ENCODE data around the gene PROSER2.
"Not testable (repeated sequence)": the region's sequence is repeated elsewhere in the genome, so short reads cannot be mapped to it uniquely, and the experiment has no call there.

The PROSER2 gene

GRCh38 chr10:11838298-11838852 is 15.2 kb downstream of the PROSER2 start:
- DNase-seq = no peak

GRCh38 chr10:11841375-11841774 is 18.2 kb downstream of the PROSER2 start:
- DNase-seq = no peak

- DNase-seq = no peak
Measured at GRCh38 chr10:11842411-11842810, 19.3 kb downstream of the PROSER2 start.

- no peak for DNase-seq
Measured at GRCh38 chr10:11845113-11845512, 22.0 kb downstream of the PROSER2 start.

- DNase-seq = no peak
Measured at GRCh38 chr10:11846542-11846941, 23.4 kb downstream of the PROSER2 start.

GRCh38 chr10:11849277-11849676 is 26.1 kb downstream of the PROSER2 start:
- no peak for DNase-seq

GRCh38 chr10:11849911-11850310 is 26.8 kb downstream of the PROSER2 start:
- no peak for DNase-seq

GRCh38 chr10:11851910-11852309 is 28.8 kb downstream of the PROSER2 start:
- DNase-seq = no peak

- not testable (repeated sequence) for DNase-seq
Measured at GRCh38 chr10:11852637-11853036, 29.5 kb downstream of the PROSER2 start.

- DNase-seq = no peak
Measured at GRCh38 chr10:11853468-11853867, 30.3 kb downstream of the PROSER2 start.

GRCh38 chr10:11854301-11854700 is 31.1 kb downstream of the PROSER2 start:
- DNase-seq = no peak

GRCh38 chr10:11856089-11856488 is 32.9 kb downstream of the PROSER2 start:
- no peak for DNase-seq

GRCh38 chr10:11856678-11857077 is 33.5 kb downstream of the PROSER2 start:
- DNase-seq = no peak

GRCh38 chr10:11858093-11858492 is 34.9 kb downstream of the PROSER2 start:
- no peak for DNase-seq

- no peak for DNase-seq
Measured at GRCh38 chr10:11861341-11861740, 38.2 kb downstream of the PROSER2 start.

GRCh38 chr10:11861811-11862428 is 38.8 kb downstream of the PROSER2 start:
- no peak for DNase-seq

- DNase-seq = no peak
Measured at GRCh38 chr10:11863353-11864109, 40.4 kb downstream of the PROSER2 start.

- DNase-seq = no peak
Measured at GRCh38 chr10:11864727-11865126, 41.6 kb downstream of the PROSER2 start.

GRCh38 chr10:11865561-11865960 is 42.4 kb downstream of the PROSER2 start:
- DNase-seq = no peak

- DNase-seq = no peak
Measured at GRCh38 chr10:11866199-11866925, 43.2 kb downstream of the PROSER2 start.

- DNase-seq = no peak
Measured at GRCh38 chr10:11869219-11869618, 46.1 kb downstream of the PROSER2 start.

GRCh38 chr10:11869743-11870460 is 46.7 kb downstream of the PROSER2 start:
- no peak for DNase-seq

GRCh38 chr10:11870461-11870780 is 47.3 kb downstream of the PROSER2 start:
- DNase-seq = no peak

All from NCI-H1105 treated with DMSO at 0.1 percent for 48 hours (cell line).